ENCODE results near the gene DUSP19.

DUSP19 gene

GRCh38 chr2:183069174-183069573 is 9.4 kb upstream of the DUSP19 start:
- DNase-seq, result no peak

DNA sequence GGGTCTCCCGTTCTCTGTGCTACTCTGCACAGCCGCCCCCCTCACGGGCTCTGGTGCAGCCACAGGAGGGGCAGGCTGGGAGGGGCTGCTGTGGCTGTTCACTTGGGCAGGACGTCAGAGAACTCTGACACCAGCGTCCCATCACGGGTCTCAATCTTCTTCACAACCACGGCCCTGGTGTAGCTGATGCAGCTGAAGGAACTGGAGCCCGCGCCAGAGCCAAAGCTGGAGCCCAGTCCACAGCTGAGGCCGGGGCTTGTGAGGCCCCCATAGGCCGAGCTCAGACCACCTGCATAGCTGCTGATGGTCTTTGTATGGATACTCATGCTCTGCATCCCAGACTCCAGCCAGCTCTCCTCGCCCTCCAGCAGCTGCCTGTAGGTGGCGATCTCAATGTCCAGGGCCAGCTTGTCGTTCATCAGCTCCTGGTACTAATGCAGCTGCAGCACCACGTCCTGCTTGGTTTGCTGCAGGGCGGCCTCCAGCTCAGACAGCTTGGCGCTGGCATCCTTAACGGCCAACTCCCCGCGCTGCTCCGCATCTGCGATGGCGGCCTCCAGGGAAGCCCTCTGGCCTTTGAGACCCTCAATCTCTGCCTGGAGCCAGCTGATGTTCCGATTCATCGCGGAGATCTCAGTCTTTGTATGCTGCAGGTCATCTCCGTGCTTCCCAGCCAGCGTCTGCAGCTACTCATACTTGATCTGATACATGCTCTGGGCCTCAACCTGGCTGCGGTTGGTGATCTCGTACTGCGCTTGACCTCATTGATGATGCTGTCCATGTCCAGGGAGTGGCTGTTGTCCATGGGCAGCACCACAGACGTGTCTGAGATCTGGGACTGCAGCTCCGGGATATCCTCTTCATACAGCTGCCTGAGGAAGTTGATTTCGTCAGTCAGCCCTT is 7.4 kb upstream of the DUSP19 start:
- DNase-seq, result peak; percentile 31

- DNase-seq, result no peak
These were observed 6.4 kb upstream of the DUSP19 start for GRCh38 chr2:183072177-183072576.

DNA sequence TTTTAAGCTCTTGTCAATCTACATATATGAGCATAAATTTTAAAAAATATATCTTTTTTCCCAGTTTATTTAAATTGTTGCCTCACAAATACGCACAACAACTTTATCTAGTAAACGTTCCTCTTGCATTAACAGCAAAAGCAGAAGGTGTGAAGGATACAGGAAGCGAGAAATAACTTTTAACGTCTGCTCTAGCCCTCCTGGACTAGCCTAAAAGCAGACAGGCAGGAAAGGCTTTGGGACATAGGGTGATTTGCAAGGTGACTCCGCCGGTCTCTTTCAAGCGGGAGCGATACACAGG is 434 bp upstream of the DUSP19 start:
- no peak for DNase-seq

DNA sequence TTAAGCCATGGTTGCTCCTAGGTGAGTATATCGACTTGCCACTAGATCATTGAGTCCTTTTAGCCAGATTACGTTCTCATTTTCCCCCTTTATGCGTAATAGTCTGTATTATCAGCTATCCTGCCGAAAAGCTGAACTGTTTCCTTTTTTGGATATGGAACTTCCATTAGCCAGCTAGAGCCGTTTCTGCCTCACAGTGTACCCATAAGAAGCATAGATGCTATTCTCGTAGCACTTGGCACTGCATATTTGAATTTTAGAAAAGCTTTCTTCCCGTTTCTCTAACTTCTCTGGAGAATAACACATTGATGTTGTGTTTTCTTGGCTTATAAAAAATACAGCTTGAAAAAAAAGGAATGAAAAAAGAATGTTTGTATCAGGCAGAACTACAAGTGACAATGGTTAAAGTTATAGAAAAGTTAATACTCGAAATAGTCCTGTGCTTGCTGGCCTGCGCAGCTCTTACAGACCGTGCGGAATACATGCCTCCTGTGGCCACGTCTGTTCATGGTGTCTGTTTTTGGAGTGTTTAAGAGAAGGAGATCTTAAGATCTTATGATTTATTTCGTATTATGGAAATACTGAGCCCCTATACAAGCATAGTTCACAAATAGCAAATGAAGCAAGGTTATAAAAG is 710 bp downstream of the DUSP19 start:
- no peak for DNase-seq

DNA sequence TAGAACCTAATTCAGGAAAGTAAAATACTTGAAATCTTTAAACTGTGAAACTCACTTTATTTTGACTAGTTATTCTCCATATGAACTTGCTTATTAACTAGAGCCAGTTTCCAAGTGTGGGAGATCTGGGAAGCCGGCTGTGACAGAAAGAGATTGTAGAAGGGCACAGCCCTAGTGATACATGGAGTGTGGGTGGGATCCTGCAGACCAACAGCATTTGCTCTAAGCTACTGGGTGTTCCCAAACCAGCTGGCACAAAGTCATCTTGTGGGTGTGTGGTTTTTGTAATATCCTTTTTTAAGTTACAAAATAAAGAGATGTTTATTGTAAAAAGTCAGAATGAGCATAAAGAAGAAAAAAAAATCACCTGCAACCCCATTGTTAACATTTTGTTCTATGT is 3.4 kb downstream of the DUSP19 start:
- DNase-seq, result no peak

DNA sequence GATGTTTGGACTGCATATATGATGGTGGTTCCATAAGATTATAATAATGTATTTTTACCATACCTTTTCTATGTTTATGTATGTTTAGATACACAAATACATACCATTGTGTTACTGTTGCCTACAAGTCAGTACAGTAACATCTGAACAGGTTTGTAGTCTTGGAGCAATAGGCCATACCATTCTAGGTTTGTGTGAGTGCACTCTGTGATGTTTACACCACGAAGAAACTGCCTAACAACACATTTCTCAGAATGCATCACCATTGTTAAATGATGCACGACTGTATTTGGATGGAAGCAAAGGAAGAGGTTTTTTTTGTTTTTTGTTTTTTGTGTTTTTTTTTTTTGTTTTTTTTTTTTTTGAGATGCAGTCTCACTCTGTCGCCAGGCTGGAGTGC is 9.5 kb downstream of the DUSP19 start:
- DNase-seq, result no peak

DNA sequence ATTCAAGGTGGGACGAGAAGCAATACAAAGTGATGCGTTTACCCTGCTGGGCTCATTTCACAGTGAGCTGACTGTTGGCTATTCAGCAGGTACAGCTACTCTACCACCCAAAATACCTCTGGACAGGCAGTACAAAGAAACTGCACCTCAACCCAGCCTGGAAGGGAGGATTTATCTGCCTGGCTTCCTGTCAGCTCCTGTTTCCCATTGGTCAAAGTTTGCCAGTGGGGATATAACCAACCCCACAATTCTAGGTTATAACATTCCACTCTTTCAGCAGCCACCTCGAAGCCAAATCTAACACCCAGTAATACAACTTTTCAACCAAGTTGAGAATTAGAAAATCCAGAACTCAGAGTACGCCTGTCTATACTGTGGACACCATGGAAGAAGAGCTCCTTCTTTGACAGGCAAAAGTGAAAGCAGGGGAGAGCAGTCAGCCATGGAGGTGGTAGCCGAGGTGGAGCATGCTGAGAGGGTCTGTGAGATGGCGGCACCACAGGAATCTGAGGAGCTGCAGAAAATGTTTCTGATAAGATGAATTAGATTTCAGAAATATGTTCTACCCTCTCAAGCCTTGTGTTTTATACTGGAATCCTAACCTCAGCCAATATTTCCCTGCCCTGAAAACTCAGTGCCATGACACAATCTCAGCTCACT is 10.8 kb downstream of the DUSP19 start:
- DNase-seq, result no peak

DNA sequence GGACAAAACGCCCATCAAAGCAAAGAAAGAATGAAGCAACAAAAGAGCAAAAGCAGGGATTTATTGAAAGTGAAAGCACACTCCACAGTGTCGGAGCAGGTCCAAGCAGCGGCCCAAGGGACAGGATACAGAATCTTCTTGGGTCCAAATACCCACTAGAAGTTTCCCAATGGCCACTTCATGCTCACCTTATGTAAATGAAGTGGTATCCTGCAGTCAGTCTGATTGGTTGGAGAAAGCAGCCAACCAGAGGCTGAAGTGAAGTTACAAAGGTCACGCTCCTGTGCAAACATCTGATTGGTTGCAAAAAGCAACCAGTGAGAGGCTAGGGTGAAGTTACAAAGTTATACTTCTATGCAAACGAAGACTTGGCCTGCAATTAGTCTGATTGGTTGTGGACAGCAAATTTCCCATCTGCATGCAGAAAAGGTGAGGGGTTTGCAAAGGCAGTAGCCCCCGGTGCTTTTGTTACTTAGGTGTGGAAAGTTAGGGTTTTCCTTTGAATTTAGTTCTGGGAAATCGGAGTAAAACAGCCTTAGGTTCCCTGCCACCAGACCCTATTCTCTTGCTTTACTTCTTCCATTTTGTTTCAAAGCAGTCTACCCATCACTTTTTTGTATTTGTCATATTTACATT is 12.9 kb downstream of the DUSP19 start:
- DNase-seq, result no peak

GRCh38 chr2:183091954-183092345 is 13.4 kb downstream of the DUSP19 start:
- DNase-seq, result no peak

DNA sequence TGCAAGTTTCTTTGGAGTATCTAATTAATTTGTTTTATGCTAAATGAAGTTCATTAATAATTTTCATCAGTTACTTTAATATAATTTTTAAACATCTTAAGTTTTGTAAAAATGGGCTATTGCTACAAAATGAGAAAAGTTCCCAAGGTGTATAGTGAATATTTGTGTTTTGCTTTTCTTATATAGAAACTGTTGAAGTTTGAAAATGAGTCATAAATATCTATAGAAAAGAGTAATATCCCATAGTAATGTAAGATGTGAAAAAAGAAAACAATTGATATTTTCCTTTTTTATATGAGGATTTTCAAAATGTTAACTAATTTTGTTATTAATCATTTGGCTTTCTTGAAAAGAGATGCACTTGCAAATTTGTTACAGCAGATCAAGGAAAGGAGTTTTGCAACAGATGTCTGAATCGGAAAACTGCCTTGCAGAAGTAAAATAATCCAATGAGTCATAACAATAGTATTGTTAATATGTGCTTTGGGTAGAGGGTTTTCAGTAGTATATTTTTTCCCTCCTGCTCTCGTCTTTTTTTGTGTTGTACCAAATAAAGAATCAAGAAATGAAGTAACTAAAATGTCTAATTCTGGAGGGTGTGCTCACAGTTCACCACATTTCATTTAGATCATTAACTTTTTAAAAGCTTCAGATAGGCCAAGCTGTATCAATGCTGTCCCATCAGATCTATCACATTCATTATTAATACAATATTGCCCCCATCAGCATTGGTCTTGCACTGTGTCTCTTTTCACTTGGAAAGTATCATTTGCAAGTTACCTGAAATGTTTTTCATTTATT is 15.5 kb downstream of the DUSP19 start:
- DNase-seq, result no peak

- no peak for DNase-seq
These were observed 27.0 kb downstream of the DUSP19 start for GRCh38 chr2:183105402-183106134.

- no peak for DNase-seq
These were observed 34.0 kb downstream of the DUSP19 start for GRCh38 chr2:183112577-183112976.

- no peak for DNase-seq
These were observed 35.1 kb downstream of the DUSP19 start for GRCh38 chr2:183113630-183114029.

GRCh38 chr2:183117226-183117625 is 38.7 kb downstream of the DUSP19 start:
- DNase-seq, result no peak

GRCh38 chr2:183123117-183123958 is 44.8 kb downstream of the DUSP19 start:
- DNase-seq, result no peak

GRCh38 chr2:183123959-183124221 is 45.3 kb downstream of the DUSP19 start:
- no peak for DNase-seq

DNA sequence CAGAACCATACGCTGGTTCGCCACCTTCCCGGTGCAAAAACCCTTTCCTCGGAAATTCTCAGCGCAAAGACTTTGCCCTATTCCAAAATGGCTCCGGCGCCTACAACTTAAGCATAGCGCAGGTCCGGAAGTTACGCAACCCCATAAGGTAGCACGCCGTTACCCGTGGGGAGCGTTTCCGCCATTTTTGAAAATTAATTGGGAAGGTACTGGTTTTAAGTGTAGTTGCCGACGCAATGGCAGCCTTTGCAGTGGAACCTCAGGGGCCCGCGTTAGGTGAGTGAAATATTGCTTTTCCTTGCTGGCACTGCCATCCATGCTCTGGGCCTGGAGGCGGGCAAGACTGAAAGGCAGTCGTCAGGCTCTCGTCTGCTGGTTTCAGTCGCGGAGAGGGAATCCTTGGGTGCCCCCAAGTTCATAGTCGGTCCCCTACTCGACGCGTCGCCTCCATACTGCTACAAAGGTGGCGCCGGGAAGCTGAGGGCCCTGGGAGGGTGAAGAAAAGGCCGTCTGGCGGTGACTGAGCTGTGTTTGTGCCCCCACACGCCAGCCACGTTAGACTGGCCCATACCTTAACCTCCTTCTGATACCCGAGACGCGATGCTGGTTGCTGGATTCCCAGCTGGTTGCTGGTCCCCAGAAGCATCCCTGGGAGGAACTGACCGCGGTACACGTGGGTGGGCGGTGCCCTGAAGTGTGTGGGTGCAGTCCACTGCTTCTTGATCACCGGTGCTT is 45.8 kb downstream of the DUSP19 start, which contains the start of gene NUP35:
Gene NUP35 (plus strand): TSS at position 222 of the 735 bp plus-strand sequence. CDS start 15 bp downstream, at position 237.
- DNase-seq, result peak; percentile 88

GRCh38 chr2:183124957-183125255 is 46.4 kb downstream of the DUSP19 start:
- DNase-seq, result no peak

GRCh38 chr2:183125659-183126341 is 47.3 kb downstream of the DUSP19 start:
- DNase-seq, result no peak
